ENCODE results near the gene CEP57L1. TPM values are rescaled to one million over a fixed set of nuclear protein-coding genes. Genes with fewer than 3 reads are reported as not detected.

The CEP57L1 gene
- total RNA-seq, 1 experiment from 2014 or later = 8.4 TPM

DNA sequence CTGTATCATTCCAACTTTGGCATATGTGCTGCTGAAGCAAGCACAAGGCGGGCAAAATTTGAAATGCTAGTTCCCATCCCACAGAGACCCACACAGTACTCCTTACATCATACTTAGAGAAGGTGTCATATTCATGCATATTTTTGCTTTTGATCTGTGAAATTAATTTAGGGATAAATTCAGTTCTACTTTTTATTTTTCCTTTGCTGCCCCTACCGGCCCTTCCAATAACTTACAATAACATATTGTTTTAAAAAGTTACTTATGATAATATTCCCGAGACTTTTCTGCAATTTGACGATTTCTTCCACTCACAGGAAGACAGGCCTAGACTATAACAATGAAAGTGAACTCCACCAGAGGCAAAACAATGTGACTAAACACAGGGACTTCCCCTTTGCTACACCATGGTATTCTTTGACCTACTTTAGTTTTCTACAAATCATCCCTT lies 35.7 kb upstream of the CEP57L1 start:
- no peaks in the 10 kb centered on the region for H4K20me1 ChIP-seq (ENCODE audit: control insufficient read depth, insufficient read depth, insufficient read length)
- no peak overlapping the region for H3K27ac ChIP-seq (ENCODE audit: insufficient read length, low read depth, low read length)
- no peaks in the 10 kb centered on the region for H3K9me3 ChIP-seq (ENCODE audit: control insufficient read depth, low read depth, low read length)
- H4K91ac ChIP-seq (ENCODE audit: insufficient read length, low read depth, low read length) = no peak overlapping the region
- H3K36me3 Mint-ChIP-seq (ENCODE audit: insufficient read depth in 1 of 3, low read depth in 3 of 3) = no peaks in the 10 kb centered on the region
- H3K14ac ChIP-seq (ENCODE audit: insufficient read depth, low read length) = no peak overlapping the region
- no peak overlapping the region for H2BK120ac ChIP-seq (ENCODE audit: low read depth, low read length, poor library complexity, severe bottlenecking)
- H3K4me1 Mint-ChIP-seq = peaks cover 4 to 6% of the 10 kb centered on the region in 2 experiments
- no peaks in the 10 kb centered on the region for H3K4me1 ChIP-seq (ENCODE audit: insufficient read depth, low read length)
- H3K4me2 ChIP-seq (ENCODE audit: insufficient read depth, insufficient read length, low read length) = no peak overlapping the region
- no peak overlapping the region for H3K4ac ChIP-seq (ENCODE audit: low read depth, low read length)
- no peak overlapping the region for H2BK12ac ChIP-seq (ENCODE audit: insufficient read length, low read depth, low read length)
- no peaks in the 10 kb centered on the region for H3K79me2 ChIP-seq (ENCODE audit: insufficient read depth, low read length)
- no peaks in the 10 kb centered on the region for H3K27me3 Mint-ChIP-seq (ENCODE audit: low read depth)
- no peak overlapping the region for H3K4me3 Mint-ChIP-seq
- no peak overlapping the region; a peak in 2 of 7 replicates for H3K27ac Mint-ChIP-seq
- H4K5ac ChIP-seq (ENCODE audit: insufficient read length, low read depth, low read length) = no peak overlapping the region
- H2BK15ac ChIP-seq (ENCODE audit: low read depth, low read length) = no peak overlapping the region
- no peak overlapping the region for H3T11ph ChIP-seq (ENCODE audit: low read length)
- DNase-seq = no peak
- H2AK5ac ChIP-seq (ENCODE audit: insufficient read length, low read length) = no peak overlapping the region
- no peak overlapping the region for H3K23ac ChIP-seq (ENCODE audit: insufficient read length, low read depth, low read length)
- no CpG with 5 or more reads among the region's 4 CpGs for WGBS (ENCODE audit: extremely low coverage, insufficient read length, low lambda C conversion rate)
- TF ChIP-seq, protein P1, sequence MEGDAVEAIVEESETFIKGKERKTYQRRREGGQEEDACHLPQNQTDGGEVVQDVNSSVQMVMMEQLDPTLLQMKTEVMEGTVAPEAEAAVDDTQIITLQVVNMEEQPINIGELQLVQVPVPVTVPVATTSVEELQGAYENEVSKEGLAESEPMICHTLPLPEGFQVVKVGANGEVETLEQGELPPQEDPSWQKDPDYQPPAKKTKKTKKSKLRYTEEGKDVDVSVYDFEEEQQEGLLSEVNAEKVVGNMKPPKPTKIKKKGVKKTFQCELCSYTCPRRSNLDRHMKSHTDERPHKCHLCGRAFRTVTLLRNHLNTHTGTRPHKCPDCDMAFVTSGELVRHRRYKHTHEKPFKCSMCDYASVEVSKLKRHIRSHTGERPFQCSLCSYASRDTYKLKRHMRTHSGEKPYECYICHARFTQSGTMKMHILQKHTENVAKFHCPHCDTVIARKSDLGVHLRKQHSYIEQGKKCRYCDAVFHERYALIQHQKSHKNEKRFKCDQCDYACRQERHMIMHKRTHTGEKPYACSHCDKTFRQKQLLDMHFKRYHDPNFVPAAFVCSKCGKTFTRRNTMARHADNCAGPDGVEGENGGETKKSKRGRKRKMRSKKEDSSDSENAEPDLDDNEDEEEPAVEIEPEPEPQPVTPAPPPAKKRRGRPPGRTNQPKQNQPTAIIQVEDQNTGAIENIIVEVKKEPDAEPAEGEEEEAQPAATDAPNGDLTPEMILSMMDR (conservative IDR thresholded peaks at IDR 0.05) = no peak
- no peak overlapping the region for H2AFZ ChIP-seq (ENCODE audit: low read length)
- H3K18ac ChIP-seq (ENCODE audit: insufficient read length, low read depth, low read length) = no peak overlapping the region
- no peak overlapping the region for H2BK5ac ChIP-seq (ENCODE audit: insufficient read length, low read length)
- H3K27me3 ChIP-seq (ENCODE audit: insufficient read depth, low read length) = no peaks in the 10 kb centered on the region
- no peaks in the 10 kb centered on the region for H3K23me2 ChIP-seq (ENCODE audit: insufficient read length, low read depth, low read length, poor library complexity, severe bottlenecking)
- no peak overlapping the region for H3K9ac ChIP-seq (ENCODE audit: extremely low read depth, insufficient read length, low read length)
- H3K9me3 Mint-ChIP-seq = no peaks in the 10 kb centered on the region
- no peak overlapping the region for H3K56ac ChIP-seq (ENCODE audit: insufficient read length, low read depth, low read length)
- H2BK20ac ChIP-seq (ENCODE audit: low read depth, low read length, poor library complexity, severe bottlenecking) = no peak overlapping the region
- H3K79me1 ChIP-seq (ENCODE audit: insufficient read depth, low read depth, low read length, poor library complexity, severe bottlenecking) = no peaks in the 10 kb centered on the region
- no peak overlapping the region for H4K8ac ChIP-seq (replicated peaks; ENCODE audit: insufficient read length, low read depth, low read length)
